HG03354 (cell line): ENCODE results near the gene ZNF430.
"Not testable (repeated sequence)": the region's sequence is repeated elsewhere in the genome, so short reads cannot be mapped to it uniquely, and the experiment has no call there.

Experiments used
- ATAC-seq: cut with Tn5 transposase; IDR thresholded peaks from one replicate; pipeline ENCODE4 v1.9.1; 2021; ENCODE audit warnings: mild to moderate bottlenecking; ENCODE audit not compliant: unreplicated experiment, poor library complexity, severe bottlenecking

The ZNF430 gene

DNA sequence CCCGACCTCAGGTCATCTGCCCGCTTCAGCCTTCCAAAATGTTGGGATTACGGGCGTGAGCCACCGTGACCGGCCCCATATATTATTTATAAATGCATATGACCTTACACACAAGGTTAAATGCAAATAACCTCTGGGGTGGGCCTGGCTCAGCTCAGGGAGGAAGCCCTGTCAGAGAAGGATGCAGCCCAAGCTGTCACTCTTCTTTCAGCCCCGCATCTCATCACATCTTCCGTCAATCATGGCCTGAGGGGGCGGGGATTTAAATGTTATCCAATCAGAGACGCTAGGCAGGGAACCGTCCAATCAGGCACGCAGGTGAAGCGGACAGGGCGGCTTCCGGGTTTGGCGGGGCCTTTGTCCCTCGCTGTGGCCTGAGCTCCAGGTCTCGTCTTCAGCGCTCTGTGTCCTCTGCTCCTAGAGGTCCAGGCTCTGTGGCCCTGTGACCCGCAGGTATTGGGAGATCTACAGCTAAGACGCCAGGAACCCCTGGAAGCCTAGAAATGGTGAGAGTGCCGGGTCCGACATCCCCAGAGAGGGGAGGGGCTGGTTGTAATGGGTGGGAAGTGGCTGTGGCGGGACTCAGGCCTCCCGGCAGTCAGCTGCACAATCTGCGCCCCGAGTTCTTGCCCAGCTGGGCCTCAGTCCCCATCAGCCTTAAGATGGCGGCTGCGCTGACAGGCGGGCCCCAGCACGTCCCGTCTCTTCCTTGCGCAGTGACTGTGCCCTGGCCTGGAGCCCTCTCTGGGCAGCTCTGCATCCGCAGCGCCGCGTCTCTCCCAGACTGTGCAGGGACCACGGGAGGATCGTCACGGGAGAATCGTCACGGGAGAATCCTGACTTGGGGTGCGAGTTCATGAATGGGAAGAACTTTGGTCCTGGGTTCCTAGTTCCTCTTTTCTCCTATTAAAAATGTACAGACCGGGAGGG is at the start of gene ZNF430:
TSS of gene ZNF430 (plus strand) at position 360 of the 930 bp plus-strand sequence. CDS start at position 504, 144 bp downstream.
- peak; percentile 97 for ATAC-seq

DNA sequence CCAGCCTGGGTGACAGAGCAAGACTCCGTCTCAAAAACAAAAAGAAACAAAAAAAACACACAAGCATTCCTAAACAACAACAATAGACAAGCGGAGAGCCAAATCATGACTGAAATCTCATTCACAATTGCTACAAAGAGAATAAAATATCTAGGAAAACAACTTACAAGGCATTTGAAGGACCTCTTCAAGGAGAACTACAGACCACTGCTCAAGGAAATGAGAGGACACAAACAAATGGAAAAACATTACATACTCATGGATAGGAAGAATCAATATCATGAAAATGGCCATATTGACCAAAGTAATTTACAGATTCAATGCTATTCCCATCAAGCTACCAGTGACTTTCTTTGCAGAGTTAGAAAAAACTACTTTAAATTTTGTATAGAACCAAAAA is 27.7 kb upstream of the ZNF430 start:
- ATAC-seq: not testable (repeated sequence)

- ATAC-seq: peak; percentile 100
Observed at GRCh38 chr19:20999731-21000352, 20.6 kb upstream of the ZNF430 start.

GRCh38 chr19:21021238-21021637 is 781 bp downstream of the ZNF430 start:
- ATAC-seq: not testable (repeated sequence)

DNA sequence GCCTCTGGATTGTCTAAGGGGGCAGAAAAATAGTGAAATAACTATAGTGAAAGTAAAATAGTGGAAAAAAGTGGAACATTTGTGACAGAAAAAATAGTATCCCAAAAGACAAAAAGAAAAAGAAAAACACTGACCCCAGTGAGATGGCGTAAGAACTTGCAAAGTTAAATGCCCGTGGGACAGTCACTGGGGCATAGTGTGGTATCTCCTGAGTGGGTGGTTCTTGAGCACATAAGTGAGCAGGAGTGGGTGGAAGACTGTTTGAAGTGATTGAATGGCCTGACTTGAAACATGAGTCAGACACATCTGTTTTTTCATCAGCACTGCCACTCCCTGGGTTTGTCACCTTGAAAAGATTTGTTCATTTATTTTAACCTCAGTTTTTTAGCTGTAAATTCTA is 2.5 kb downstream of the ZNF430 start:
- no peak for ATAC-seq

DNA sequence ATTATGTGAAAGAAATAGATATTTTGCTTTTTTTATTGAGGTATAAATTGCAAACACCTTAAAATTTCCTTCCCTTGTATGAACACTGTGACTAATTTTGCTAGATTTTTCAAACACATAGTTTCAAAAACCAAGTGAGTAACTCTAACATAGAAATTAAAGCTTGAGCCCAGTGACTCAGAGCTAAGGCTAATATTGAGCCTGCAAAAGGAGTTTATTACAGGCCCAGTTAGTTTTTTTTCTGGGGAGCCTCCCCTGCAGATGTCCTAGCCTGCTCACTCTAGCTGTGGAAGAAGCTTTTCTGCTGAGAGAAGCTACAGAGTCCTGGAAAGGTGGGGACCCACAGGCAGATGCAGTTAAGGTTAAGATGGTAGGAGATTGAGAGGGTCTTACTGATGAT is 3.4 kb downstream of the ZNF430 start:
- no peak for ATAC-seq

DNA sequence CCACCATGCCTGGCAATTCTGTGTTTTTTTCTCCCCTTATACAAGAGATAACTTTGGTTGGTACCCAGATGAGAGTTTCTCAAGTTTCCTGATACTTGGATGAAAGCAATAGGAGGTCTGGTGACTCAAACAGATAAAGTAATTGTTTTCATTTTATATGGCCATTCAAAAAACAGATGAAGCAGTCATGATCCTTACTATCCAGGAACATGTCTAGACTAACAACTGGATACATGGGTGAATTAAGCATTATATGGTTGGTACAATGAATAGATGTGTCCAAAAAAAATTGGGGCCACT is 8.5 kb downstream of the ZNF430 start:
- ATAC-seq: no peak

DNA sequence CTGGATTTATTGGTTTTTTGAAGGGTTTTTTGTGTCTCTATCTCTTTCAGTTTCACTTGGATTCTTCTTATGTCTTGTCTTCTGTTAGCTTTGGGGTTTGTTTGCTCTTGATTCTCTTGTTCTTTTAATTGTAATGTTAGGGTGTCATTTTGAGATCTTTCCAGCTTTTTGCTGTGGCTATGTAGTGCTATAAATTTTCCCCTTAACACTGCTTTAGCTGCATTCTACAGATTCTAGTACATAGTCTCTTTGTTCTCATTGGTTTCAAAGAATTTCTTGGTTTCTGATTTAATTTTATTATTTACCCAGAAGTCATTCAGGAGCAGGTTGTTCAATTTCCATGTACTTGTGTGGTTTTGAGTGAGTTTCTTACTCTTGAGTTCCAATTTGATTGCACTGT is 24.6 kb downstream of the ZNF430 start:
- ATAC-seq: no peak

GRCh38 chr19:21046489-21046888 is 26.0 kb downstream of the ZNF430 start:
- ATAC-seq: no peak

- ATAC-seq: no peak
Observed at GRCh38 chr19:21047716-21048115, 27.3 kb downstream of the ZNF430 start.

- ATAC-seq: no peak
Observed at GRCh38 chr19:21052902-21053301, 32.4 kb downstream of the ZNF430 start.

- no peak for ATAC-seq
Observed at GRCh38 chr19:21065336-21065735, 44.9 kb downstream of the ZNF430 start.

GRCh38 chr19:21082011-21082975 is 61.8 kb downstream of the ZNF430 start, which contains the start of gene ZNF714:
Gene ZNF714 (plus strand): TSS chr19:21082203. CDS start chr19:21098269, 16,066 bp downstream.
- ATAC-seq: peak; percentile 98

DNA sequence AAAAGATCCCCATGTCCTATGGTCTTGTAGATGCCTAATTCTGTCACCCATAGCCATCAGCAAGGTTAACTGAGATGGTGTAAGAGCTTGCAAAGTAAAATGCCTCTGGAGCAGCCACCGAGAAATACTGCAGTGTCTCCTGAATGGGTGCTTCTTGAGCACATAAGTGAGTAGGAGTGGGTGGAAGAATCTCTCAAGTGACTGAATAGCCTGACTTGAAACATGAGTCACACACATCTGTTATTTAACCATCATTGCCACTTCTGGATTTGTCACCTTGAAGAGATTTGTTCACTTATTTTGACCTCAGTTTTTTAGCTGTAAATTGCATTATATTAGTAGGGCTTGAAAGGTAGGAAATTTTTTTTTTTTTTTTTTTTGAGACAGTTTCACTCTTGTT is 63.9 kb downstream of the ZNF430 start:
- ATAC-seq: no peak

DNA sequence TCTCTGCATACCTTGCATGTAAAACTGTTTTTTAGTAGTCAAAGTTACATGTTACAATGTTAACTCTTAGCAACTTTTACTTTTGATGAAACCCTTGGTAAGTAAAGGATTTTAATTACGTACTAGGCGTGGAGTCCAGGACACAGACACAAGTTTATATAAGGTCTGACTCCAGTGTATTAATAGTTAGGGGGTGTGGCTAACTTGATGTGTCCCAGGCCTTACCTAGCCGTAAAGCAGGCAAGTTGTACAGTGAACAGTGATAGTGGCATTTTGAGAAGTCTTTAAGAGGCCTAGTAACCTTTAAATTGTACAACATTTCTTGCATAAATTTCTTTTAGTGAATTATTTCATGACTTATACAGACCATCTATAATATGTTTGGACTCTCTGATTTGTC is 67.4 kb downstream of the ZNF430 start:
- ATAC-seq: no peak

DNA sequence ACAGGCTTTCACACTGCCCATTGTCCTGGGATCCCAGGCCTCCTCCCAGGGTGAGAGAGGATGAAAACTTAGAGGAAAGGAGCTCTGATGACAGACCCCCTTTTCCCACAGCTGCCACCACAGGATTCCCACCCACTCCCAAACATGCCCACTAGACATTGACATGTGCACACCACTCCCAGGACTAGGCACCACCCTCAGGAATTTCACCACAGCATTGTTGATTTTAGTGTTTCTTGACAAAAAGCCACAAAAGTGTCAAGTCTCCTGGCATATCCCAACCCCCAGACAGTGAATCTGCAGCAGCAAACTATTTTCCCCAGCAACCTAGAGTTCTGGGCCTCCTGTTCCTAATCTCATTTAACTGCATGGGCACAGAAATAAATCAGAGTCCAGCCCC is 71.7 kb downstream of the ZNF430 start:
- no peak for ATAC-seq

GRCh38 chr19:21094347-21095025 is 74.0 kb downstream of the ZNF430 start:
- no peak for ATAC-seq

GRCh38 chr19:21098291-21098690 is 77.8 kb downstream of the ZNF430 start:
- no peak for ATAC-seq

DNA sequence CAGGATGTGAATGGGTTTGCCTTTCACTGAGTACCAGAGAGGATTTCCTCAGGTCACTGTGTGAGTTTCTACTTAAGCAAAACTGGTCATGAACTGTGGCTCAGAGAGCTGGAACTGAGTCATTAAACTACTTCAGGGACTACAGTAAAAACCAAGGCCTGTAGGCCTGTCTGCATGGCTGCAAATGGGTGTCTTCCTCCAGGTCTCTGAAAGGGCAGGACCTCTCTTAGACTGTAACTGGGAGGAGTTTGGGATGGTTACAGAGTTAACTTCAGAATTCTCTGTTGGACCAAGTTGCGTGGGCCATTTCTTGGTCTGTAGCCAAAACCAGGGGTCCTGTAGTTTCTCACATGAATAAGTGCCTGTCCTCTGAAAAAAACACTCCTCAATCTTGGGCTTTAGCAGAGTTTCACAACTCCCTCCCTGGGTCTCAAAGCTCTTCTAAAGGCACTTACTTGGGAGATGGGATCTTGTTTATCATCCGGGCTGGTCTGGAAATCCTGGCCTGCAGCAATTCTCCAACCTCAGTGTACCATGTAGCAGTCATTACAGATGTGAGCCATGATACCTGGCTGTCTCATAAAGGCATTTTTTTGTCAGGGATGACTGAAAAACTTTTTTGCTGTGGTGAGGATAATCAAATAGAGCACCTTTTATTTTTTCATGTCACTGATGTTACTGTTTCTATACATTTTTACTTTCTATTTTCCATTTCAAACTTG is 81.2 kb downstream of the ZNF430 start:
- no peak for ATAC-seq
